CD4-positive, alpha-beta T cell treated with Interleukin-17A for 1 hour (primary cell): ENCODE data around the gene GLTPD2.

ENCODE experiments used
- DNase-seq: peaks from one replicate; pipeline ENCODE4 v3.0.0-alpha.2; 2020

The GLTPD2 gene

GRCh38 chr17:4788807-4789700, at the start of gene GLTPD2:
Gene GLTPD2, plus strand, starts transcription at chr17:4788964. Its CDS starts 48 bp downstream, at chr17:4789012.
- no peak for DNase-seq

- peak; percentile 74 for DNase-seq
These were observed 49.4 kb upstream of the GLTPD2 start, which contains the start of the genes CXCL16 and ZMYND15 for GRCh38 chr17:4739122-4740024. Gene CXCL16, minus strand, starts transcription at chr17:4739928. Its CDS starts 589 bp downstream, at chr17:4739339. Gene ZMYND15, plus strand, starts transcription at chr17:4739833. Its CDS starts 716 bp downstream, at chr17:4740549.

GRCh38 chr17:4740025-4740351, 48.8 kb upstream of the GLTPD2 start:
- DNase-seq, result no peak

- DNase-seq, result no peak
These were observed 48.2 kb upstream of the GLTPD2 start for GRCh38 chr17:4740584-4740983.

GRCh38 chr17:4741544-4741943, 47.2 kb upstream of the GLTPD2 start:
- no peak for DNase-seq

- no peak for DNase-seq
These were observed 46.6 kb upstream of the GLTPD2 start for GRCh38 chr17:4742133-4742532.

GRCh38 chr17:4742629-4743028, 46.1 kb upstream of the GLTPD2 start:
- DNase-seq, result no peak

- DNase-seq, result no peak
These were observed 45.5 kb upstream of the GLTPD2 start for GRCh38 chr17:4743216-4743615.

- DNase-seq, result no peak
These were observed 44.9 kb upstream of the GLTPD2 start for GRCh38 chr17:4743898-4744297.

GRCh38 chr17:4744999-4745969, 43.5 kb upstream of the GLTPD2 start:
- no peak for DNase-seq

- DNase-seq, result peak; percentile 47
These were observed 40.9 kb upstream of the GLTPD2 start for GRCh38 chr17:4747847-4748246.

GRCh38 chr17:4748686-4749085, 40.1 kb upstream of the GLTPD2 start:
- DNase-seq, result no peak

GRCh38 chr17:4750606-4751005, 38.2 kb upstream of the GLTPD2 start:
- no peak for DNase-seq

GRCh38 chr17:4751932-4752331, 36.8 kb upstream of the GLTPD2 start:
- DNase-seq, result no peak

GRCh38 chr17:4753392-4753791, 35.4 kb upstream of the GLTPD2 start:
- DNase-seq, result no peak

- DNase-seq, result peak; percentile 20
These were observed 29.0 kb upstream of the GLTPD2 start for GRCh38 chr17:4759776-4760236.

- no peak for DNase-seq
These were observed 24.2 kb upstream of the GLTPD2 start for GRCh38 chr17:4764595-4764994.

- DNase-seq, result peak; percentile 22
These were observed 22.6 kb upstream of the GLTPD2 start for GRCh38 chr17:4766201-4766600.

- no peak for DNase-seq
These were observed 22.0 kb upstream of the GLTPD2 start for GRCh38 chr17:4766723-4767122.

- no peak for DNase-seq
These were observed 20.5 kb upstream of the GLTPD2 start for GRCh38 chr17:4768298-4768697.

- DNase-seq, result no peak
These were observed 19.1 kb upstream of the GLTPD2 start for GRCh38 chr17:4769628-4770027.

- no peak for DNase-seq
These were observed 17.1 kb upstream of the GLTPD2 start, which contains the start of gene TM4SF5 for GRCh38 chr17:4771519-4772234. Gene TM4SF5, plus strand, starts transcription at chr17:4771886. Its CDS starts 37 bp downstream, at chr17:4771923.
